ENCODE measurements around the gene STX4. TPM values are rescaled to one million over a fixed set of nuclear protein-coding genes. Genes with fewer than 3 reads are reported as not detected.

STX4 gene
- total and polyA plus RNA-seq, 9 of the 15 experiments (the other 6 are each of a cell fraction or from before 2014, with no cell fraction given) = 3.2 to 48.0 (median 21.5) TPM

- TF ChIP-seq RREB1 (CRISPR knock-in tag; IDR thresholded peaks at IDR 0.05) (no peak), MECOM (CRISPR knock-in tag; IDR thresholded peaks at IDR 0.05) (no peak)
These were observed 2.1 kb upstream of the STX4 start (continued) for GRCh38 chr16:31031276-31031675.

- H3K9ac ChIP-seq (ENCODE audit: insufficient read depth in 1 of 2, low read depth in 2 of 2, low read length in 2 of 2) = peak overlapping the region; percentile 79 to 92
- intact Hi-C loops (cut with micrococcal nuclease) = loop anchor here (1.0 to 5.0 kb wide), 3 partner anchors 38 to 63 kb away; no protein-coding TSS in a partner anchor
- DNase-seq (ENCODE audit: extremely low read depth in 1 of 4, low spot score in 3 of 4) (peak; percentile 93 to 97 (median 95)), ATAC-seq (peak; percentile 89), FAIRE-seq (peak; percentile 94)
- H2AFZ ChIP-seq (ENCODE audit: low read depth, low read length) = peak overlapping the region; percentile 93
- H3K9me3 ChIP-seq (replicated peaks; ENCODE audit: control insufficient read depth, insufficient read depth, low read depth, low read length) = no peaks in the 10 kb centered on the region; the same call in 1 of the 2 replicates
- H3K27ac ChIP-seq (ENCODE audit: extremely low read depth, low read depth, low read length) = peak overlapping the region; percentile 91
- H3K9me1 ChIP-seq (ENCODE audit: control insufficient read depth, insufficient read depth, low read length) = peaks cover 8% of the 10 kb centered on the region
- H3K27me3 ChIP-seq (ENCODE audit: control insufficient read depth in 2 of 2, insufficient read depth in 2 of 2, low read length in 2 of 2) = no peaks in the 10 kb centered on the region
- H3K79me2 ChIP-seq (ENCODE audit: control insufficient read depth, insufficient read depth, low read length) = peaks cover 21% of the 10 kb centered on the region
- in situ Hi-C loops (cut with MboI) = no loop called here
- H3K36me3 ChIP-seq (ENCODE audit: control insufficient read depth, insufficient read depth, low read length) = peaks cover 32% of the 10 kb centered on the region; the same call in 2 of the 3 replicates
- H3K4me2 ChIP-seq (ENCODE audit: insufficient read depth, low read length) = peak overlapping the region; percentile 99
- ChIA-PET POLR2A (interaction anchor here (0.7 to 3.1 kb wide), 5 partner anchors 19 to 146 kb away, joined by 3 to 12 read pairs (median 4); partner anchors contain the start of genes FUS, ZNF646 and ZNF668), CTCF (ENCODE audit: low intra/inter-chr PET ratio) (no interaction called here)
- peak overlapping the region; percentile 98 for H3K4me3 ChIP-seq
- H3K4me1 ChIP-seq (replicated peaks in 1 of 2; ENCODE audit: control insufficient read depth in 2 of 2, insufficient read depth in 2 of 2, low read length in 2 of 2) = peaks cover 16 to 20% of the 10 kb centered on the region in 2 experiments
- peaks cover 4% of the 10 kb centered on the region for H4K20me1 ChIP-seq (replicated peaks; ENCODE audit: control insufficient read depth, insufficient read depth, low read length)
- TSS peak; percentile 88 for BruUV-seq (replicated peaks)
- 1% methylated on average over 32 of the region's 47 CpGs for WGBS (ENCODE audit: insufficient coverage, low coverage, missing lambda C conversion rate)
- peak; percentile 78; the same call in 1 of the 2 replicates for TF ChIP-seq NKRF (IDR thresholded peaks at IDR 0.05; ENCODE audit: borderline replicate concordance)
- no peak for TF ChIP-seq AFF4 (CRISPR knock-in tag; IDR thresholded peaks at IDR 0.05)
- TF ChIP-seq ZNF140 (CRISPR knock-in tag; IDR thresholded peaks at IDR 0.05) = no peak
- no peak for TF ChIP-seq EZH2 (IDR thresholded peaks at IDR 0.05; ENCODE audit: borderline replicate concordance, low read depth, low read length)
These were observed 543 bp downstream of the STX4 start for GRCh38 chr16:31033709-31034492.

Measured in K562 (cell line).